Neural progenitor cell (in vitro differentiated cells): ENCODE data around the gene TULP3.

Experiments
- EZH2phosphoT487 ChIP-seq: fragments of 200-600 bp; sonication (generic); IDR thresholded peaks from 2 replicates; pipeline ENCODE4 v1.6.1; 2017; ENCODE audit warnings: antibody characterized with exemption
- TF ChIP-seq, protein P1 (sequence below): fragments of 200-600 bp; sonication (generic); IDR thresholded peaks from 2 replicates; pipeline ENCODE4 v1.5.1; 2017; ENCODE audit warnings: antibody characterized with exemption, mild to moderate bottlenecking

- TF ChIP-seq, protein P1, sequence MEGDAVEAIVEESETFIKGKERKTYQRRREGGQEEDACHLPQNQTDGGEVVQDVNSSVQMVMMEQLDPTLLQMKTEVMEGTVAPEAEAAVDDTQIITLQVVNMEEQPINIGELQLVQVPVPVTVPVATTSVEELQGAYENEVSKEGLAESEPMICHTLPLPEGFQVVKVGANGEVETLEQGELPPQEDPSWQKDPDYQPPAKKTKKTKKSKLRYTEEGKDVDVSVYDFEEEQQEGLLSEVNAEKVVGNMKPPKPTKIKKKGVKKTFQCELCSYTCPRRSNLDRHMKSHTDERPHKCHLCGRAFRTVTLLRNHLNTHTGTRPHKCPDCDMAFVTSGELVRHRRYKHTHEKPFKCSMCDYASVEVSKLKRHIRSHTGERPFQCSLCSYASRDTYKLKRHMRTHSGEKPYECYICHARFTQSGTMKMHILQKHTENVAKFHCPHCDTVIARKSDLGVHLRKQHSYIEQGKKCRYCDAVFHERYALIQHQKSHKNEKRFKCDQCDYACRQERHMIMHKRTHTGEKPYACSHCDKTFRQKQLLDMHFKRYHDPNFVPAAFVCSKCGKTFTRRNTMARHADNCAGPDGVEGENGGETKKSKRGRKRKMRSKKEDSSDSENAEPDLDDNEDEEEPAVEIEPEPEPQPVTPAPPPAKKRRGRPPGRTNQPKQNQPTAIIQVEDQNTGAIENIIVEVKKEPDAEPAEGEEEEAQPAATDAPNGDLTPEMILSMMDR = no peak
- no peak for TF ChIP-seq EZH2phosphoT487
Measured at GRCh38 chr12:2864198-2864597, 26.5 kb upstream of the TULP3 start.
